GM12874 (cell line): Measurements from ENCODE around the gene VPS9D1.
A peak's percentile ranks its signal among the peaks of the same experiment; 100 is the strongest.

Experiments used
- CTCF ChIP-seq: IDR thresholded peaks from 2 replicates; pipeline ENCODE4 v1.5.1; 2011; ENCODE audit warnings: low read depth, mild to moderate bottlenecking, control low read depth, low read length, moderate library complexity; ENCODE audit not compliant: insufficient read depth

VPS9D1 gene

GRCh38 chr16:89667633-89668032 lies 53.1 kb downstream of the VPS9D1 start:
- no peak for TF ChIP-seq CTCF

GRCh38 chr16:89667000-89667399 lies 53.7 kb downstream of the VPS9D1 start:
- TF ChIP-seq CTCF, result peak; percentile 20; the same call in 1 of the 2 replicates

DNA sequence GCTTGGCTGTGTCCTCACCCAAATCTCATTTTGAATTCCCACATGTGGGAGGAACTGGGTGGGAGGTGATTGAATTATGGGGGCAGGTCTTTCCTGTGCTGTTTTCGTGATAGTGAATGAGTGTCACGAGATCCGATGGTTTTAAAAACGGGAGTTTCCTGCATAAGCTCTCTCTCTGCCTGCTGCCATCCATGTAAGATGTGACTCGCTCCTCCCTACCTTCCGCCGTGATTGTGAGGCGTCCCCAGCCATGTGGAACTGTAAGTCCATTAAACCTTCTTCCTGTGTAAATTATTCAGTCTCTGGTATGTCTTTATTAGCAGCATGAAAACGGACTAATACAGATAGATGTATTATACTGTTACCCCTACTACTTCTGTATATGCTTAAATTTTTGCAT lies 59.5 kb downstream of the VPS9D1 start:
- TF ChIP-seq CTCF, result no peak

DNA sequence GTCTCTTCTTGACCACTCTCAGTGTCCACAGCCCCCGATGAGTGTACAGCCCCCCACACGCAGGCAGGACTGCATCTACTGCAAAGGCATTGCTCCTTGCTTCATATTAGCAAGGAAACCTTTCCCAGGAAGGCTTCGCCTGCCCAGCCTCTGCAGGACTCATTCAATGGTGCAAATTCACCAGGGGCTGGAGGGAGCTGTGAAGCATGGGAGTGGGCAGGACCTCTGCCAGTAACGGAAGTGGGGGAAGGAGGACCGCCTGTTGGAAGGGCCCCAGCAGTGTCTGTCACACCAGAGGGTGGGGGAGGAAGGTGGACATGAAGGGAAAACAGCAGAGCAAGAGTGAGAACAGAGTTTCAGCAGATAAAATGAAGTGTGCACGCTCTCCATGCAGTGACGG lies 60.6 kb downstream of the VPS9D1 start:
- TF ChIP-seq CTCF, result no peak

- no peak for TF ChIP-seq CTCF
These were observed 62.3 kb downstream of the VPS9D1 start for GRCh38 chr16:89658221-89658879.

GRCh38 chr16:89657442-89658220 lies 63.1 kb downstream of the VPS9D1 start, which contains the start of the genes CHMP1A and SPATA33:
CHMP1A (minus strand) TSS chr16:89657708; CDS start chr16:89657588, 120 bp downstream.
SPATA33 (plus strand) TSS chr16:89657836; CDS start chr16:89657912, 76 bp downstream.
- TF ChIP-seq CTCF, result no peak
